ENCODE measurements around the gene SIGLEC7.
A peak's percentile ranks its signal among the peaks of the same experiment; 100 is the strongest.

- TF ChIP-seq POLR2A (IDR thresholded peaks at IDR 0.05) (no peak), CTCF (IDR thresholded peaks at IDR 0.05 in 8 of 11, conservative IDR thresholded peaks at IDR 0.05 in 3 of 11) (peak; percentile 54 to 90 (median 70))
Measured at GRCh38 chr19:51158474-51159129, 16.5 kb downstream of the SIGLEC7 start.

Data from spleen (tissue), 7 donors.